GM19238 (cell line): ENCODE measurements around the gene SNAP29.
"Not testable (repeated sequence)": the region's sequence is repeated elsewhere in the genome, so short reads cannot be mapped to it uniquely, and the experiment has no call there.

Experiments
- DNase-seq: peaks from one replicate; pipeline ENCODE4 v3.0.0; 2011; ENCODE audit warnings: low spot score; ENCODE audit not compliant: insufficient read length

SNAP29 gene

GRCh38 chr22:20930435-20930834 is 71.6 kb downstream of the SNAP29 start:
- not testable (repeated sequence) for DNase-seq

DNA sequence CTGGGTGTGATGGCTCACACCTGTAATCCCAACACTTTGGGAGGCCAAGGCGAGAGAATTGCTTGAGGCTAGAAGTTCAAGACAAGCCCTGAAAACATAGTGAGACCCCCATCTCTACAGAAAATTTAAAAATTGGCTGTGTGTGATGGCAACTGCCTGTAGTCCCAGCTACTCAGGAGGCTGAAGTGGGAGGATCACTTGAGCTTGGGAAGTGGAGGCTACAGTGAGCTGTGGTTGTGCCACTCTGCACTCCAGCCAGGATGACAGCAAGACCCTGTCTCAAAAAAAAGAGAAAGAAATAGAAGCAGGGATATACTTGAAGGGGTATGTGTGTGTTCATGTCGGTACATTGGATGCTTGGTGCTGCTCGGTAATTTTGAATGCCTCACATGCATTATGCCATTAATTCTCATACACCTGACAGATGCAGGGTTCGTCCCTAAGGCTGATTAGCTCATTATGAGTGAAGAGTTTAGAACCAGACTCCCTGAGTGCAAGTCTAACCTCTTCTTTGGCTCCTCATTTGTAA is 72.4 kb downstream of the SNAP29 start:
- DNase-seq, result no peak

- DNase-seq, result no peak
These were observed 75.1 kb downstream of the SNAP29 start for GRCh38 chr22:20933910-20934309.

GRCh38 chr22:20935049-20935448 is 76.2 kb downstream of the SNAP29 start:
- DNase-seq, result not testable (repeated sequence)

GRCh38 chr22:20935780-20936539 is 77.2 kb downstream of the SNAP29 start:
- not testable (repeated sequence) for DNase-seq

DNA sequence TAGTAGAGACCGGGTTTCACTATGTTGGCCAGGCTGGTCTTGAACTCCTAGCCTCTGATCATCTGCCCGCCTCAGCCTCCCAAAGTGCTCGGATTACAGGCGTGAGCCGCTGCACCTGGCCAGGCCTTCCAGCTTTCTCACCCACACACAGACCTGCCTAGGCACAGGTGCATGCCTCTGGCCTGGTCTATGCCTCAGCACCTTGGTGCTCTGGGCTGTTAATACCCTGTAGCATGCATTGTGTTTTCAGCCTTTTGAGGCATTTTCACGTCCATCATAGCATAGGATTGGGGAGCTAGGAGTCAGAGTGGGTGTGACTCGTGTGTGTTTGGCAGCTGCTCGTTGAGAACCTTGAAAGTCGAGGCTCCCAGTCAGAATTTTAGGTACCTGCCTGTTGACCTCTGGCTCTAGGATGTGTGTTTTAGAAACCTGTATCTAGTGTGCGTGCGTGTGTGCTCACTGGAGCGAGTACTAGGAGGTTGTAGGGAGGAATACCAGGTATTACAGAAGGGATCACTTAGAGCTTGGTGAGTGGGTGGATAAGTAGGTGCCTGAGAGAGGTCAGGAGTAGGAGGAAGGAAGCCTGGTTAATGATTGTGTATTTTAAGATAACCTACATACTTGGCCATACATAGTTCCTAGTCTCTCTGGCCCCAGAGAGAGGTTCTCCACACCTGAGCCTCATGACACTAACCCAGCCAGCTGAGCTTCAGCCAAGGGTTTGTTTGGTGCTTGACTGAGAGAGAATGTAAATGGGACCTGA is 78.4 kb downstream of the SNAP29 start:
- no peak for DNase-seq

- no peak for DNase-seq
These were observed 79.2 kb downstream of the SNAP29 start for GRCh38 chr22:20937794-20938671.

DNA sequence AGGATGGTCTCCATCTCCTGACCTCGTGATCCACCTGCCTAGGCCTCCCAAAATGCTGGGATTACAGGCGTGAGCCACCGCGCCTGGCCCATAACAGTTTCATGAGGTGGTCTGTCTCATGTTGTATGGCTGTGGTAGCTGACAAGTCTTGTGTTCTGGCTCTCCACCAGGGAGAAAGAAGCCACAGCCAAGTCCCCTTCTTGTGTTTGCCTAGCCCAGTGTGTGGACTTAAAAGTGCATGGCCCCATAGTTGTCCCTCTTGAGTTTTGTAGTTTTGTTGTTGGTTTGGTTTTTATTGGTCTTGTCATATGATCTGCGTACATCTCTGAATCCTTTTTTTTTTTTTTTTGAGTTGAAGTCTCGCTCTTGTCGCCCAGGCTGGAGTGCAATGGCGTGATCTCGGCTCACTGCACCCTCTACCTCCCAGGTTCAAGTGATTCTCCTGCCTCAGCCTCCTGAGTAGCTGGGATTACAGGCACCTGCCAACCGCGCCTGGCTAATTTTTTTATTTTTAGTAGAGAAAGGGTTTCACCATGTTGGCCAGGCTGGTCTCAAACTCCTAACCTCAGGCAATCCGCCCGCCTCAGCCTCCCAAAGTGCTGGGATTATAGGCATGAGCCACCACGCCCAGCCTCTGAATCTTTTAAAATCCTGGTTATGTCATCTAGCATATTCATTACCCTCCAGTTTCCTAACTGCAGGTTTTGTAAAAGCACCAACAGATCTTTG is 80.8 kb downstream of the SNAP29 start:
- DNase-seq, result not testable (repeated sequence)

- DNase-seq, result no peak
These were observed 81.4 kb downstream of the SNAP29 start for GRCh38 chr22:20940186-20940651.
